HG03280 (cell line): Measurements from ENCODE around the gene SYT10.
"Not testable (repeated sequence)": the region's sequence is repeated elsewhere in the genome, so short reads cannot be mapped to it uniquely, and the experiment has no call there.

ENCODE experiments used
- ATAC-seq: cut with Tn5 transposase; IDR thresholded peaks from one replicate; pipeline ENCODE4 v1.9.1; 2021; ENCODE audit warnings: mild to moderate bottlenecking, moderate library complexity; ENCODE audit not compliant: unreplicated experiment

The SYT10 gene

GRCh38 chr12:33370318-33370717, 69.3 kb downstream of the SYT10 start:
- no peak for ATAC-seq

GRCh38 chr12:33357181-33357580, 82.4 kb downstream of the SYT10 start:
- ATAC-seq: no peak

- ATAC-seq: no peak
Observed at GRCh38 chr12:33349791-33350190, 89.8 kb downstream of the SYT10 start.

DNA sequence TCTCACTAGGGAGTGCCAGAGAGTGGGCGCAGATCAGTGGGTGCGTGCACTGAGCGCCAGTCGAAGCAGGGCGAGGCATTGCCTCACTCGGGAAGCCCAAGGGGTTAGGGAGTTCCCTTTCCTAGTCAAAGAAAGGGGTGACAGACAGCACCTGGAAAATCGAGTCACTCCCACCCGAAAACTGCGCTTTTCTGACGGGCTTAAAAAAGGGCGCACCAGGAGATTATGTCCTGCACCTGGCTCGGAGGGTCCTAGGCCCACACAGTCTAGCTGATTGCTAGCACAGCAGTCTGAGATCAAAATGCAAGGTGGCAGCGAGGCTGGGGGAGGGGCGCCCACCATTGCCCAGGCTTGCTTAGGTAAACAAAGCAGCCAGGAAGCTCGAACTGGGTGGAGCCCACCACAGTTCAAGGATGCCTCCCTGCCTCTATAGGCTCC, 107.6 kb downstream of the SYT10 start:
- not testable (repeated sequence) for ATAC-seq

GRCh38 chr12:33330940-33331339, 108.7 kb downstream of the SYT10 start:
- no peak for ATAC-seq
